CD4-positive, alpha-beta T cell treated with Interleukin-21 for 1 hour (primary cell): Measurements from ENCODE around the gene ZBTB8A.
"Not testable (repeated sequence)": the region's sequence is repeated elsewhere in the genome, so short reads cannot be mapped to it uniquely, and the experiment has no call there.

ENCODE experiments used
- DNase-seq: peaks from one replicate; pipeline ENCODE4 v3.0.0-alpha.2; 2020

The ZBTB8A gene

DNA sequence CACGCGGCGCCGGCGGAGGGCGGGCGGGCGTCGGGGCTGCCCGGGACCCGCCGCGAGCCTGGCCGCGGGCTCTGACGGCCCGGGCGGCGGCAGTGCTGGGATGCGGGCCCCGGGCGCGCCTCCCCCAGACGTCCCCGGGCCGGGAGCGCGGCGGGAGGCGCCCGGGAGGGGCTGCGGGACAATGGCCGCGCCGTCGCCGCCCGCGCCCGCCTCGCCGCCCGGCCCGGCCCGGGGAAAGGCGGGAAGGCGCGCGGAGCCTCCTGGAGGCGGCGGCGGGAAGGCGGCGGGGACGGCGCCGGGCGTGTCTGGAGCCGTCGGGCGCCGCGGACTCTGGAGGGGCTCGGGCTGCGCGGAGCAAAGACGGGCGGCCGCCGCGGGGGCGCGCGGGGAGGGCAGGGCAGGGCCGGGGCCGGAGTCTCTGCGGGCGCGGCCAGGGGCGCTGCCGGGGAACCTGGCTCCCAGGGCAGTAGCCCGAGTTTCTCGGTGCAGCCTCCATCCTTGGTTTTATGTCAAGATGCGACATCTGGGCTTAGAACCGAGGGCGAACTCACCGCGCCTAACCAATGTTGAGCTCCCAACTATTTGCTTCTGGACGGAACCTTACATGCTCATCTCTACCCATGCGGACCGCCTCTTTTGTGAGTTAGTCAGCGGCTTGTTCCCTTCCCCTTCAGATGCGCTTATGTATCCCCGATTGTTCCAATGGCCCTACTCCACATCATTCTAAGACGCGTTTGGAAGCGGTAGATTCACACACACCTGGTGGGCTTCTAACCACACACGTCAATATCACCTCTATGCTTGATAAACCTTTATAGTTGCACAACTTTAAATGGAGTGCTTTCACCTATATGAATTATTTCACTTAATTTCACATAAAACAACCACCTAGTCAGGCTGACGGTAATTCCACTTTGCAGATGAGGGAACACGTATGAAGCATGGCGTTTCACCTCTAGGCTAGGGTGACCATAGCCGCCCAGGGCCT lies 651 bp downstream of the ZBTB8A start:
- no peak for DNase-seq

DNA sequence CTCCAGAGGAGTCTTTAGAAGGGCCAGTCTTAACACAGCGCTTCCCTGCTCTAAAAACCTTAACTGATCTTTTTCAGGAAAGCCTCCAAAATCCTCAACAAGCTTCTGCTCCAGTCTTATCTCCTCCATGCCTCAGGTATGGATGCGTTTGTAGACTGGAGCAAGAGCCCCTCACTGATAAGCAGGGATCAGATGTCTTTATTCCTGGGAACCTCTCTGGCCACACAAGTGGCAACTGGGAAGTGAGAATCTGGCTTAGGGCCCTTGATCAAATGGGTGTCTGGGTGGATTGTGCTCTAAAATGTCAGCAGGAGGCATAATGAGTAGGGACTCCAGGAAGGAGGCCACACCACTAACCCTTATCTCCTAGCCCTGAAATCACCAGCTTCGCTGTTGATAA lies 1.4 kb downstream of the ZBTB8A start:
- DNase-seq, result no peak

DNA sequence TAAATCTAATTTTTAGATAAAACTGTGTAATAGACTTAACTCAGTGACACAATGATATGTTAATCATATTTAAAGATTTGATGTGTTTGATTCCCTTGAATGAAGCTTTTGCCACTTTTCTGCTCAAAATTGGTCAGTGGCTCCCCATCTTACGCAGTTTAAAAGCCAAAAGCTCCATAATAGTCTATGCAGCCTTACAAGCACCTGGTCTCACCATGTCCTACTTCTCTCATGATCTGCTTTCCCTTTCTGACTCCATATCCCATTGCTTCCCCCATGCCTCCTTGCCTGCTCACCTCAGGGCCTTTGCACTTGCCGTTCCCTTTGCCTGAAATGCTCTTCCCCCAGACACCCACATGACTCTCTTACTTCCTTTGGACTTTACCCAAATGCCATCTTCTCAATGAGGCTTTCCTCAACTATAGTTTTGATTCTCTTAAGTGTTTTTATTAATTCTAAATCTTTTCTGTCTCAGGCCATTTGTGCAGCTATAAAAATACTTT lies 1.9 kb downstream of the ZBTB8A start:
- DNase-seq, result no peak

DNA sequence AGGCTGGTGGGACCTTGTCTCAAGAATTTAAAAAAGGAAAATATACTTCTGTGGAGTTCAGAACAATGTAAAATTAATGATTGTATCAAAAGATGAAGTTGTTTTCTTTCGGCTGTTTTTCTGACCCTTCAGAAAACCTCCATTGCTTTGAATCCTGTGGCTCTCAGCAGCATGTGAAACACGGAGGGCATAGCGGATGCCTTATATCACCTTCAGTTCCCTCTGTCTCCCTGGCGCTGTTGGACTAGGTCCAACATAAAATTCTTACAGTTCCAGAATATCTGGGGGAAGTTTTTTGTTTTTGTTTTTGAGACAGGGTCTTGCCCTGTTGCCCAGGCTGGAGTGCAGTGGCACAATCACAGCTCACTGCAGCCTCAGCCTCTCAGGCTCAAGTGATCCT lies 7.4 kb downstream of the ZBTB8A start:
- DNase-seq, result no peak

DNA sequence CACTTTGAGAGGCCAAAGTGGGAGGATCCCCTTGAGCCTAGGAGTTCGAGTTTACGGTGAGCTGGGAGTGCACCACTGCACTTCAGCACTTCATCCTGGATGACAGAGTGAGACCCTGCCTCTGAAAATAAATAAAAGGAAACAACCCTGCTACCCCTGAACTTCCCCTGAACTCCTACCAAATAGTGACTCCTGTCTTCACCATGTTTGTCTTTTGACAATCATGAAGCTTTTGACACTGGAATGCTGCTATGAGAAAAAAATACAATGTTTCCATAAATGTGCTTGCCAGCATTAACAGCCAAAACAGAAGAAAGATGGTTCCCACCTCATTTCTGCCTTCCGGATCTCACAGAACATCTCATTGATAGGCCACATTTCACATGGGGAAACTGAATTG lies 10.4 kb downstream of the ZBTB8A start:
- DNase-seq, result no peak

DNA sequence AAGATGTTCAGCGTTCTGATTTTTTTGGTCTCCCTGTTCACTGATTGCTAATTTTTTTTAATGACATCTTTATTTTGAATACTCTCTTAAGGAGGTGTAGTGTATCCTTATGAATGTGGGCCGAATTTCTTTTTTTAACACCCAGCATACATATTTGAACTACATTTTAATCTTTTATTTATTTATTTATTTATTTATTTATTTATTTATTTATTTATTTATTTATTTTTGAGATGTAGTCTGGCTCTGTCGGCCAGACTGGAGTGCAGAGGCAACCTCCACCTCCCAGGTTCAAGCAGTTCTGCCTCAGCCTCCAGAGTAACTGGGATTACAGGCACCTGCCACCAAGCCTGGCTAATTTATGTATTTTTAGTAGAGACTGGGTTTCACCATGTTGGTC lies 15.1 kb downstream of the ZBTB8A start:
- no peak for DNase-seq

DNA sequence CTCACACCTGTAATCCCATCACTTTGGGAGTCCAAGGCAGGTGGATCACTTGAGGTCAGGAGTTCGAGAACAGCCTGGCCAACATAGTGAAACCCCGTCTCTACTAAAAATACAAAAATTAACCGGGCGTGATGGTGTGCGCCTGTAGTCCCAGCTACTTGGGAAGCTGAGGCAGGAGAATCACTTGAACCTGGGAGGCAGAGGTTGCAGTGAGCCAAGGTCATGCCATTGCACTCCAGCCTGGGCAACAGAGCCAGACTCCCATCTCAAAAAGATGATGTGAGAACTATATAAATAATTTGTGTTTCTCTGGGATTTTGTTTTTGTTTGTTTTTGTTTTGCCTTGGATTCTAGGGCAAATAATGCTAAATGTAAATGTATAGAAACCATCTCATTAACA lies 17.8 kb downstream of the ZBTB8A start:
- not testable (repeated sequence) for DNase-seq

DNA sequence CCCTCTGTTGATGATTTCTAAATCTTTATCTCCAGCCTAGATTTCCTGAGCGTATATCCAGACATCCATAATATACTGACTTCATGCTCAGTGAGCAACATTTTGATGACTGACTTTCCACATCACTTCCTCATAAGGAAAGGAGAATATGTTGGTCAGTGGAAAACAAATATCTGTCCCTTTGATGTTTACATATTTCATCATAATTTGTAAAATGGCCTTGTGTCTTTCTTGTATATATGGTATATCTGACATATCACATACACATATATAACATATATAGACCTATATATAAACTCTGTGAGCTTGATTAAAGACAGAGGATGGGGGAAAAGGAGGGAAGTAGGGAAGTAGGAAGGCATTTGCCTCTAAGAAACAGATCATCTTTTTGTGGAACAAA lies 18.6 kb downstream of the ZBTB8A start:
- DNase-seq, result no peak

DNA sequence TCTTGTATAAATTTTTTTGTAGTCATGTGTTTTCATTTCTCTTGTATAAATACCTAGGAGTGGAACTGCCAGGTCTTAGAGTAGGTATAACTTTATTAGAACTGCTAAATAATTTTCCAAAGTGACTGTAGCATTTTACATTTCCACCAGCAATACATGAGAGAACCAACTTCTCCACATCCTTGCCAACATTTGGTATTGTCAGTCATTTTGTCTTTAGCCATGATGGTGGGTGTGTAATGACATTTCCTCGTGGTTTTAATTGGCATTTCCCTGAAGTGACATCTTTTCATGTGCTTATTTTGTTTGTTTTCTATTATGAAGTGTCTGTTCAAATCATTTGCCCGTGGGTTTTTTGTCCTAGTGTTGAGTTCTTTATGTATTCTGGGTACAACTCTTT lies 29.7 kb downstream of the ZBTB8A start:
- no peak for DNase-seq

DNA sequence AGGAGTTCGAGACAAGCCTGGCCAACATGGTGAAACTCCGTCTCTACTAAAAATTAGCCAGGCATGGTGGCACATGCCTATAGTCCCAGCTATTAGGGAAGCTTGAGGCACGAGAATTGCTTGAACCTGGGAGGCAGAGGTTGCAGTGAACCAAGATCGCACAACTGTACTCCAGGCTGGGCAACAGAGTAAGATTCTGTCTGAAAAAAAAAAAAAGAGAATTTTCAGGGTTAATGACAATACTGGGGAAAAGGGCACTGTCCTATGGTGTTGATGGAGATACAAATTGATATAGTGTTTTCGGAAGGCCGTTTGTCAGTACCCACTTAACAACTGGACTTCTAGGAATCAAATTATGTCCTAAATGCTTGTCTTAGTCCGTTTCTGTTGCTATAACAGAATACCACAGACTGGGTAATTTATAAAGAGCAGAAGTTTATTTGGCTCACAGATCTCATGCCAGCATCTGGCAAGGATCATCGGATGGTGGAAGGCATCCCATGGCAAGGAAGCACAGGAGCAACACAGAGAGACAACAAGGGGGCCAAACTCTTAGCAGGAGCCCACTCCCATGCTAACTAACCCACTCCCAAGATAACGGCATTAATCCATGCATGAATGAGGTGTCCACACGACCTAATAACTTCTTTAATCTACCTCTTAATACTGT lies 41.3 kb downstream of the ZBTB8A start:
- DNase-seq, result no peak

DNA sequence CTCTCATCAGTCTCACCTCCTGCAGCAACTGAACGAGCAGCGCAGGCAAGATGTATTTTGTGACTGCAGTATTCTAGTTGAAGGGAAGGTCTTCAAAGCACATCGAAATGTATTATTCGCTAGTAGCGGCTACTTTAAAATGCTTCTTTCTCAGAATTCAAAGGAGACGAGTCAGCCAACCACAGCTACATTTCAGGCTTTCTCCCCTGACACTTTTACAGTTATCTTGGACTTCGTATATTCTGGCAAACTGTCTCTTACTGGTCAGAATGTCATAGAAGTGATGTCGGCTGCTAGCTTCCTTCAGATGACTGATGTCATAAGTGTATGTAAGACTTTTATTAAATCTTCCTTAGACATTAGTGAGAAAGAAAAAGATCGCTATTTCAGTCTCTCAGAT lies 53.7 kb downstream of the ZBTB8A start:
- DNase-seq, result no peak

DNA sequence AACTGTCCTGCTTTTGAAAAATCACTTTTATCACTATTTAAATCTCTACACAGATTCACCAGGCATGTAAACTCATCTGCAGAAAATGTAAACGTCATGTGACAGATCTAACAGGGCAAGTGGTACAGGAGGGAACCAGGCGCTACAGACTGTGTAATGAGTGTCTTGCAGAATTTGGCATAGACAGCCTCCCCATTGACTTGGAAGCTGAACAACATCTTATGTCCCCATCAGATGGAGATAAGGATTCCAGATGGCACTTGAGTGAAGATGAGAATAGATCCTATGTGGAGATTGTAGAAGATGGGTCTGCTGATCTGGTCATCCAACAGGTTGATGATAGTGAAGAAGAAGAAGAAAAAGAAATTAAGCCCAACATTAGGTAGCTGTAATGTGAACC lies 60.8 kb downstream of the ZBTB8A start:
- no peak for DNase-seq

DNA sequence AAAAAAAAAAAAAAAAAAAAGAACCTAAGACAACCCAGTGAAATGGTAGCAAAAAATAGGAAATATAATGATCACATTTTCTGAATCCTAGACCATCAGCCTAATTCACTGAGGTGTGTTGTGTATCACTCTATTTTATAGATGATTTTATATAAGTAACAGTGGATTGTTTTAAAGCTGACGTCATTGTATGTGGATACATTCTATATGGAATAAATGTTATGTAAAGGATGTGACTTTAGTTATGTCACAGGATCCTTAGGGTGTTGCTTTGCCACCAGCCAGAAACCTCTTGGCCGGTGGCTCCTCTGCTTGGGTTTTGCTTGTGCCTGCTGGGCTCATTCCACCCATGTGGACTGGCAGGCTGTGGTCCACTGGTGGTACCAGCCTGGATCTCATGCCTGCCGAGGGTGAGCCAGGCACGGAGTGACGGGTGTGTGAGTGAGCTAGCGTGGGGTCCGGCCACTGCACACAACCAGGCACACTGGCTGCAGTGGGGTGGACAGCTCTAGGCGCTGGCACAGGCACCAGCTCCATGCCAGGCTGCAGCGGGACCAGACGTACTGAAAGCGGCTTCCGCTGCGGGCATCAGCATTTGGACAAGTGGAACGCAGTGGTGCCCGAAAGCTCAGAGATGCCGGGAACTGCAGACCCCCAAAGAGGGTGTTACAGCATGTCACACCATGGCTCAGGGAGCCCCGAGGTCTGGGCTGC lies 66.6 kb downstream of the ZBTB8A start:
- no peak for DNase-seq

DNA sequence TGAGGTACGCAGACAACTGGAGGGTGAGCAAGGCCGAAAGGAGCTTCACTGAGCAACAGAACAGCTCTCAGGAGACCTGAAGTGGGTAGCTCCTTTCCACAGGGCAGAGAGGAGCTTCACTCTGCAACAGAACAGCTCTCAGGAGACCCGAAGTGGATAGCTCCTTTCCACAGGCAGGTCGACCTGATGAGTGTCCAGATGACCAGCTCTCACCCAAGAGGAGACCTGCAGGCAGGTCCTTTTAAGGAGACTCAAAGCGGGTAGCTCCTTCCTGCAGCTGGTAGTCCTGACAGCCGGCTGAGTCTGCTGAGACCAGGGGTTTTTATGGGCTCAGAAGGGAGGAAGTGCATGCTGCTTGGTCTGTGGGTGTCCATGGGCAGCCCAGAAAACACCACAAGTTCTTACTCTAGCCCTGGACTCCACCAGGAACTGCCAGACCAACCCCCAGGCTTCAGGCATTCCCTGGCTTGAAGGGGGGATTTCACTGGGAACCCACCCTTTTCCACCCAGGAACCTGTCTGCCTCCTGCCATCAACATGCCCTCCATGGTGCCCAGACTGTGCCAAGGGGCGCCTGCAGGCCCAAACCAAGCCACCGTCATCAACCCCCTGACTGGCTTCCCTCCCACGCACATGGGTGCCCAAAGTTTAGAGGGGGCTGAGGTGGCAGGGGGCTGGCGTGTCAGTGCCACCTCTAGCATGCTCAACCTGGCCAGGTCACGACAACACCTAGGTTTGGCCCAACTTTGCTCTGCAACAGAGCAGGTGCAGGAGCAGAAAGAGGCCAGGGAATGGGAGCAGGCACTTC lies 67.5 kb downstream of the ZBTB8A start:
- DNase-seq, result no peak

DNA sequence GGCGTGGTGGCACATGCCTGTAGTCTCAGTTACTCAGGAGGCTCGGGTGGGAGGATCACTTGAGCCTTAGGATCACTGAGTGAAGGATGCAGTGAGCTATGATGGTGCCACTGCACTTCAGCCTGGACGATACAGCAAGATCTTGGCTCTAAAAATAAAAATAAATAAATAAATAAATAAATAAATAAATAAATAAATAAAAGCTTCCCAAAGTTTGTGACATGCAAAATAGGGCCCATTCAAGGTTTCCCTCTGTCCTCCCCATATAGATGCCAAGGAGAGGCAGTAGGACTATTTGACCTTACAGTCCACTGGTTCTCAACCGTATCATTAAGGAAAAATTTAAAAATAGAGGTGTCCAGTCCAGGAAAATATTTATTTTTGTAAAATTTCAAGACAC lies 70.0 kb downstream of the ZBTB8A start:
- no peak for DNase-seq

DNA sequence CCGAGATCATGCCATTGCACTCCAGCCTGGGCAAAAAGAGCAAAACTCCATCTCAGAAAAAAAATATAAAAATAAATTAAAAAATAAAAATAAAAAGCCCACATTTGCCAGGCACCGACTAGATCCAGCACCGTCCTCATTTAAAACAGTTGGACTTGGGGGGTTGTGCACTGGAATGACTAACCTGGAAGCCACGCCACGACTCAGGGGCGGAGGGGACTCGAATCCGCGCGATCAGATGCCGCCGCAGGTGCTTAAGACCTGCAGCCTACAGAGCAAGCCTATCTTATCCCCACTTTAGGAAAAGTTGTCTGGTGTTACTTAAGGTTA lies 72.6 kb downstream of the ZBTB8A start:
- no peak for DNase-seq

DNA sequence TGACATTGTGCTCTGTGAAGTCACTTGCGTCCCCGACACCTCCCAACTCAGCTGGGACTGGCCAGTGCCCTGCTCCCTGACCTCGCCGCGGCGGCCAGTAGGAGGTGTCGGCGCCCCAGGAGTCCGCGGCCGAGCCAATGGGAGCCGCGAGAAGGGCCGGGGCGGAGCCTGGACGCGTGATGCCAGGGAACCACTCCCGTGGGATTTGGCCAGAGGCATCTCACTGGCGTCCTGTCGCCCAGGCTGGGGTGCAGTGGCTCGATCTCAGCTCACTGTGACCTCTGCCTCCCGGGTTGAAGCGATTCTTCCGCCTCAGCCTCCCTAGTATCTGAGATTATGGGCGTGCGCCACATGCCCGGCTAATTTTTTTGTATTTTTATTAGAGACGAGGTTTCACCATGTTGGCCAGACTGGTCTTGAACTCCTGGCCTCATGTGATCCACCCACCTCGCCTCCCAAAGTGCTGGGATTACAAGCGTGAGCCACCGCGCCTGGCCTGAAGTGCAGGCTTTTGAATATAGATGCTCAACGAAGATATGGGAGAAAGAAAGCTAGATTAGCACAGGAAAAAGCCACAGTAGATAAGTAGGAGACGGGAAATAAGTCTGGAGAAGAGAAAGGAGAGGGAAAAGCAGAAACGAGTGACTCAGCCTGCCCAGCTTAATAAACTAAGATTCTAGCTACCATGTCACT lies 73.1 kb downstream of the ZBTB8A start:
- peak; percentile 43 for DNase-seq

DNA sequence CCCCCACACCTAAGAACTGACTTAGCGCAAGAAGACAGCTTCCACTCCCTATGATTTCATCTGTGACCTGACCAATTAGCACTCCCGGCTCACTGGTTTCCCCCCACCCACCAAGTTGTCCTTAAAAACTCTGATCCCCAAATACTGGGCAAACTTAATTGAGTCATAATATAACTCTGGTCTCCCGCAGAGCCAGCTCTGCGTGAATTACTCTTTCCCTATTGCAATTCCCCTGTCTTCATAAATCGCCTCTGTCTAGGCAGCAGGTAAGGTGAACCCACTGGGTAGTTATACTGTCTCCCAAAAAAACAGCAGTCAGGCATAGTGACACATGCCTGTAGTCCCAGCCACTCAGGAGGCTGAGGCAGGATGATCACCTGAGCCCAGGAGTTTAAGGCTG lies 74.2 kb downstream of the ZBTB8A start:
- DNase-seq, result no peak

DNA sequence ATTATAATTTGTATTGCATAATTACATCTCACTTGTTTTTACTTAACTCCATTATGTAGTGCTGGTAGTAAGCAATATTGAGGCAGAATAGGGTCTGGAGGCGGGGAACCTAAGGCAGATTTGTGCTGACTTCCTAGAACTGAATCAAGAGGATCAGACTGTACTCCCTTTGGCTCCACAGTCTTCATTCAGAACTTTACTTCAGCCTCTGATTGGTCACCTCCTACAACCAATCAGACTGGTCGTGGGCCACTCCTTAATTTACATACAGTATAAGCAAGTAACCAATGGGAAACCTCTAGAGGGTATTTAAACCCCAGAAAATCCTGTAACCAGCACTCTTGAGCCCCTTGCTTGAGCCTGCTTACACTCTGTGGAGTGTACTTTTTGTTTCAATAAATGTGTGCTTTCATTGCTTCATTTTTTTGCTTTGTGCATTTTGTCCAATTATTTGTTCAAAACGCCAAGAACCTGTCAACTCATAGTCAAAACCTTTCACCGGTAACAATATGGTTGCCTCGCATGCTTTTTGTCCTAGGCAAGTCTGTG lies 79.5 kb downstream of the ZBTB8A start:
- DNase-seq, result no peak

DNA sequence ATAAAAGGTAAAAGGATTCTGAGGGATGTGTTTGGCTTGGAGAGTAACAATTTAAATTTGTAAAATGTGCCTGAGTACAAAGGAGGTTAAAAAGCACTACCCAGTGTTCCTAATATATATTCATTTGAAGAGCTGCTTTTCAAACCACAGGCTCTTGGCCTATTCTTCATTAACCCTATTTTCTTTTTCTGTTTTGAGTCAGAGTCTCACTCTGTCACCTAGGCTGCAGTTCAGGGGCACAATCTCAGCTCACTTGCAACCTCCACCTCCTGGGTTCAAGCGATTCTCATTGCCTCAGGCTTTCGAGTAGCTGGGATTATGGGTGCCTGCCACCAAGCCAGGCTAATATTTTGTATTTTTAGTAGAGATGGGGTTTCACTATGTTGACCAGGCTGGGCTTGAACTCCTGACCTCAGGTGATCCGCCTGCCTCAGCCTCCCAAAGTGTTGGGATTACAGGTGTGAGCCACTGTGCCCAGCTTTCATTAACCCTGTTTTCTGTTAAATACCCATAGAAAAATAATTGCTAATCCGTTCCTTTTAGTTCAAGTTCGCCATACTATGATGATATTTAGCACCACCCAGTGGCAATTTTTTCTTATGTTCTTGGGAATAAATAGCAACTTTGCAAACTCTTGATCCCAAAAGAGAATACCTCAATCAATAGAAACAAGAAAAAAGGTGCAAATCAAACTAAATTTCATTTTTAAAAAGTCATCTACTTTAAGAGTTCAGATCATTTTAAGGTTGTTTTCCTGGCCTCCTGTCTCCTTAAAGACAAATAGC lies 80.7 kb downstream of the ZBTB8A start:
- DNase-seq, result no peak

DNA sequence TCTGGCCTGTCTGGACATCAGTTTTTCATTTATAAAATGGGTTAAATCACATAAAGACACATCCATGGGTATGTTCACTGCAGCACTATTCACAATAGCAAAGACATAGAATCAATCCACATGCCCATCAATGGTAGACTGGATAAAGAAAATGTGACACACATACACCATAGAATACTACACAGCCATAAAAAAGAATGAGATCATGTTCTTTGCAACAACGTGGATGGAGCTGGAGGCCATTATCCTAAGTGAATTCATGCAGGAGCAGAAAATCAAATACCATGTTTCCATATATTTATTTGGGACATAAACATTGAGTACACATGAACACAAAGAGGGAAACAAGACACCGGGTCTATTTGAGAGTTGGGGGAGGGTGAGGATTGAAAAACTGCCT lies 83.0 kb downstream of the ZBTB8A start:
- no peak for DNase-seq
